Activated gamma-delta T cell treated with Interleukin-2 at 50 U/mL for 16 hours (primary cell): ENCODE measurements around the gene RUSF1.
"Not testable (repeated sequence)": the region's sequence is repeated elsewhere in the genome, so short reads cannot be mapped to it uniquely, and the experiment has no call there.

ENCODE experiments used
- DNase-seq: peaks from one replicate; pipeline ENCODE4 v3.0.0-alpha.2; 2020

The RUSF1 gene

GRCh38 chr16:31513884-31514283, 5.7 kb upstream of the RUSF1 start:
- no peak for DNase-seq

- DNase-seq = no peak
These were observed 4.9 kb upstream of the RUSF1 start for GRCh38 chr16:31513126-31513525.

GRCh38 chr16:31508706-31509195, 560 bp upstream of the RUSF1 start:
- DNase-seq = no peak

GRCh38 chr16:31507617-31507928, 618 bp downstream of the RUSF1 start:
- DNase-seq = no peak

- DNase-seq = no peak
These were observed 2.7 kb downstream of the RUSF1 start for GRCh38 chr16:31505483-31505882.

- DNase-seq = no peak
These were observed 4.0 kb downstream of the RUSF1 start for GRCh38 chr16:31504159-31504558.

GRCh38 chr16:31503555-31503954, 4.6 kb downstream of the RUSF1 start:
- DNase-seq = not testable (repeated sequence)

- no peak for DNase-seq
These were observed 5.2 kb downstream of the RUSF1 start for GRCh38 chr16:31502981-31503380.

- DNase-seq = no peak
These were observed 6.2 kb downstream of the RUSF1 start for GRCh38 chr16:31501966-31502348.

GRCh38 chr16:31501226-31501965, 6.8 kb downstream of the RUSF1 start:
- DNase-seq = no peak

- DNase-seq = no peak
These were observed 8.3 kb downstream of the RUSF1 start for GRCh38 chr16:31499928-31500327.

GRCh38 chr16:31498493-31498892, 9.7 kb downstream of the RUSF1 start:
- no peak for DNase-seq

GRCh38 chr16:31496670-31497069, 11.5 kb downstream of the RUSF1 start:
- no peak for DNase-seq

- no peak for DNase-seq
These were observed 14.6 kb downstream of the RUSF1 start for GRCh38 chr16:31493506-31494125.

GRCh38 chr16:31491778-31492418, 16.3 kb downstream of the RUSF1 start:
- DNase-seq = no peak

GRCh38 chr16:31489616-31490584, 18.3 kb downstream of the RUSF1 start:
- DNase-seq = no peak

GRCh38 chr16:31489298-31489564, 19.0 kb downstream of the RUSF1 start:
- no peak for DNase-seq

GRCh38 chr16:31488468-31489297, 19.5 kb downstream of the RUSF1 start:
- DNase-seq = no peak

GRCh38 chr16:31487720-31488467, 20.3 kb downstream of the RUSF1 start:
- peak; percentile 72 for DNase-seq

GRCh38 chr16:31487071-31487719, 21.0 kb downstream of the RUSF1 start:
- DNase-seq = no peak

GRCh38 chr16:31486045-31486444, 22.1 kb downstream of the RUSF1 start:
- no peak for DNase-seq
